LNCaP clone FGC (cell line): ENCODE measurements around the gene ADARB1.
"Not testable (repeated sequence)": the region's sequence is repeated elsewhere in the genome, so short reads cannot be mapped to it uniquely, and the experiment has no call there.

Source experiments
- DNase-seq: peaks from one replicate; pipeline ENCODE4 v3.0.0-alpha.2; 2011; ENCODE audit warnings: low read depth
- H3K4me3 ChIP-seq: 2 replicates; pipeline ENCODE4 v1.5.1; 2011; ENCODE audit warnings: mild to moderate bottlenecking, low read depth, low read length, control low read depth
- CTCF ChIP-seq: IDR thresholded peaks from 2 replicates; pipeline ENCODE4 v1.5.1; 2012; ENCODE audit warnings: mild to moderate bottlenecking; ENCODE audit not compliant: control insufficient read depth, insufficient read depth; ENCODE audit errors: extremely low read depth

Gene ADARB1

GRCh38 chr21:45141507-45141906, 67.1 kb downstream of the ADARB1 start:
- TF ChIP-seq CTCF = no peak
- no peak for DNase-seq
- no peak overlapping the region for H3K4me3 ChIP-seq

- no peak overlapping the region for H3K4me3 ChIP-seq
- no peak for TF ChIP-seq CTCF
- DNase-seq = no peak
Measured at GRCh38 chr21:45142469-45143308, 68.3 kb downstream of the ADARB1 start.

GRCh38 chr21:45143855-45144254, 69.5 kb downstream of the ADARB1 start:
- DNase-seq = no peak
- no peak overlapping the region for H3K4me3 ChIP-seq
- TF ChIP-seq CTCF = no peak

GRCh38 chr21:45145146-45145545, 70.8 kb downstream of the ADARB1 start:
- H3K4me3 ChIP-seq = no peak overlapping the region
- no peak for DNase-seq
- no peak for TF ChIP-seq CTCF

GRCh38 chr21:45145846-45146245, 71.5 kb downstream of the ADARB1 start:
- H3K4me3 ChIP-seq, DNase-seq: not testable (repeated sequence)

- TF ChIP-seq CTCF = no peak
- DNase-seq = no peak
- H3K4me3 ChIP-seq = no peak overlapping the region
Measured at GRCh38 chr21:45146306-45146705, 71.9 kb downstream of the ADARB1 start.

GRCh38 chr21:45146801-45147200, 72.4 kb downstream of the ADARB1 start:
- DNase-seq = no peak
- no peak for TF ChIP-seq CTCF
- no peak overlapping the region for H3K4me3 ChIP-seq
